Esophagus mucosa (tissue), 1 donor: ENCODE measurements around the gene HADHA. TPM values are rescaled to one million over a fixed set of nuclear protein-coding genes. Genes with fewer than 3 reads are reported as not detected.

Experiments used
- total RNA-seq: library from RNA; stranded (reverse); gene quantifications from one replicate; pipeline ENCODE4 v1.2.4, GENCODE V29; 2023
- donor health status: DM: yes; HTN: yes; CAD: no.

HADHA gene
- total RNA-seq, 1 donor from 2014 or later, result 109 TPM

Other genes with a start within 250 kb of the HADHA start
- 455 TPM for gene RAB10, start 210.5 kb downstream of the HADHA start, total RNA-seq
- 0.68 TPM for gene GAREM2, start 71.5 kb downstream of the HADHA start, total RNA-seq
- 104 TPM for gene HADHB, start 307 bp upstream of the HADHA start, total RNA-seq
- gene SELENOI, start 101.5 kb upstream of the HADHA start, total RNA-seq, result 32.1 TPM
- 0.04 TPM for gene ADGRF3, start 102.2 kb upstream of the HADHA start, total RNA-seq
- not detected for gene DRC1, start 157.3 kb upstream of the HADHA start, total RNA-seq
- not detected for gene OTOF, start 233.5 kb upstream of the HADHA start, total RNA-seq